Psoas muscle (tissue), 8 donors: ENCODE data around the gene CNTNAP2. TPM values are rescaled to one million over a fixed set of nuclear protein-coding genes. Genes with fewer than 3 reads are reported as not detected.
"Not testable (repeated sequence)": the region's sequence is repeated elsewhere in the genome, so short reads cannot be mapped to it uniquely, and the experiment has no call there.

Experiments used
- ATAC-seq, 4 donors: fragments of 200-7000 bp; cut with Tn5 transposase; one replicate each; pipeline ENCODE4 v1.9.1; 2020; ENCODE audit warnings: moderate library complexity in 3 of 4, mild to moderate bottlenecking in 2 of 4
- DNase-seq, 2 donors: peaks; one replicate each; pipeline ENCODE4 v3.0.0-alpha.2; 2020
- H3K27ac ChIP-seq: fragments of 200-600 bp; one replicate; pipeline ENCODE4 v1.8.0; 2022
- H3K27me3 ChIP-seq, 3 donors: fragments of 200-600 bp in 1 of 3; one replicate each; pipeline versions ENCODE4 v1.6.1 to v1.8.0; 2013 to 2022; ENCODE audit warnings: low read length in 2 of 3, mild to moderate bottlenecking in 2 of 3, moderate library complexity in 1 of 3; ENCODE audit not compliant: insufficient read depth in 3 of 3
- H3K36me3 ChIP-seq, 2 donors: fragments of 200-600 bp in 1 of 2; one replicate each; pipeline versions ENCODE4 v1.6.1 to v1.8.0; 2013 to 2022; ENCODE audit warnings: low read depth in 1 of 2, mild to moderate bottlenecking in 1 of 2, moderate library complexity in 1 of 2; ENCODE audit not compliant: insufficient read depth in 1 of 2
- H3K4me1 ChIP-seq: fragments of 200-600 bp; one replicate; pipeline ENCODE4 v1.8.0; 2022
- H3K4me3 ChIP-seq: fragments of 200-600 bp; one replicate; pipeline ENCODE4 v1.8.0; 2022; ENCODE audit warnings: mild to moderate bottlenecking
- H3K9me3 ChIP-seq: fragments of 200-600 bp; one replicate; pipeline ENCODE4 v1.8.0; 2022
- WGBS, 3 donors: extraction: QIAGEN DNeasy Blood & Tissue Kit; methylation state at CpG; one replicate each; pipeline versions ENCODE4 v1.1.6 to v1.1.7; 2013; 5-methylcytosine and 5-hydroxymethylcytosine counted together
- intact Hi-C, 2 donors: fragments of 100-400 bp; cut with DNase I; formaldehyde crosslinking; loops; one replicate each; pipeline versions ENCODE4 v1.11.0 to v1.14.2; 2022
- polyA plus RNA-seq, 3 donors: library from polyadenylated mRNA; stranded (reverse); fragments of 200-250 nt; gene quantifications; one replicate each; pipeline ENCODE4 v1.2.3, GENCODE V29; 2013
- total RNA-seq, 4 donors: library from RNA; stranded (reverse); fragmentation: NEBNext Ultra II Directional in 2 of 4; extraction: Animal tissue kit (Norgen Biotek cat#: 25700) in 2 of 4; gene quantifications; one replicate each; pipeline versions ENCODE4 v1.2.1 to v1.2.4, GENCODE V29; 2021 to 2023
- TF ChIP-seq, protein P1 (sequence below): fragments of 200-600 bp; IDR thresholded peaks from one replicate; pipeline ENCODE4 v1.8.0; 2022; ENCODE audit warnings: antibody characterized with exemption
- donor health status: healthy with polysubstance abuse.
- donor health status: DM: no; HTN: no; CAD: no; lungs with moderate emphysema.
- donor health status: Bipolar disorder and iron deficiency.
- donor health status: healthy.
- donor health status: DM: yes; HTN: yes; CAD: no.
- donor health status: DM: no; HTN: no; CAD: no.
- donor health status: DM: no; HTN: no; CAD: no.
- donor health status: DM: yes; HTN: yes; CAD: no.

The CNTNAP2 gene
- total and polyA plus RNA-seq, 7 donors: 0.01 to 0.13 TPM; not detected in 5

DNA sequence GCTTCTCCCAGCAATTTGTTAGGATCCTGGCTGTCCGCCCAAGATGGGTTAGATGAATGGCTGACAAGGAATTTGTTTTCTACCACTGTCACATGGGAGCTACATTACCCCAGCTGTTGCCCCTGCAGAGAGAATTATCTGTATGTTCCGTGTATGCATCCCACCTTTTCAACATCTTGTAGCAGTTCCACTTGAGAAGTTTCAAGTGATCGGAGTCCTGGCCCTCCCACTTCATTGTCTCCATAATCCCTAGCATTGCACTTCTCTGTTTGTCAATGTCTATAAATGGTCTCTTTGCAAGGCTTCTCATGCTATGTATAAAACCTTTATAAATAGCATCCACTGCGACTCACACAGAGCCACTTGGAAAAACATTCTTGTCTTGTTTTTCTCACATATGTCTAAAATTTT, 972.5 kb downstream of the CNTNAP2 start:
- TF ChIP-seq, protein P1, sequence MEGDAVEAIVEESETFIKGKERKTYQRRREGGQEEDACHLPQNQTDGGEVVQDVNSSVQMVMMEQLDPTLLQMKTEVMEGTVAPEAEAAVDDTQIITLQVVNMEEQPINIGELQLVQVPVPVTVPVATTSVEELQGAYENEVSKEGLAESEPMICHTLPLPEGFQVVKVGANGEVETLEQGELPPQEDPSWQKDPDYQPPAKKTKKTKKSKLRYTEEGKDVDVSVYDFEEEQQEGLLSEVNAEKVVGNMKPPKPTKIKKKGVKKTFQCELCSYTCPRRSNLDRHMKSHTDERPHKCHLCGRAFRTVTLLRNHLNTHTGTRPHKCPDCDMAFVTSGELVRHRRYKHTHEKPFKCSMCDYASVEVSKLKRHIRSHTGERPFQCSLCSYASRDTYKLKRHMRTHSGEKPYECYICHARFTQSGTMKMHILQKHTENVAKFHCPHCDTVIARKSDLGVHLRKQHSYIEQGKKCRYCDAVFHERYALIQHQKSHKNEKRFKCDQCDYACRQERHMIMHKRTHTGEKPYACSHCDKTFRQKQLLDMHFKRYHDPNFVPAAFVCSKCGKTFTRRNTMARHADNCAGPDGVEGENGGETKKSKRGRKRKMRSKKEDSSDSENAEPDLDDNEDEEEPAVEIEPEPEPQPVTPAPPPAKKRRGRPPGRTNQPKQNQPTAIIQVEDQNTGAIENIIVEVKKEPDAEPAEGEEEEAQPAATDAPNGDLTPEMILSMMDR: no peak
- WGBS, 3 donors: 61 to 72% (median 62%) methylated on average over 4 of the region's 4 CpGs
- Histone ChIP-seq H3K27ac (no peak overlapping the region), H3K27me3 (no peaks in the 10 kb centered on the region), H3K4me1 (no peaks in the 10 kb centered on the region), H3K36me3 (no peaks in the 10 kb centered on the region), H3K9me3 (no peaks in the 10 kb centered on the region), H3K4me3 (no peak overlapping the region)
- DNase-seq (no peak), ATAC-seq (no peak)
- intact Hi-C loops: no loop called here

DNA sequence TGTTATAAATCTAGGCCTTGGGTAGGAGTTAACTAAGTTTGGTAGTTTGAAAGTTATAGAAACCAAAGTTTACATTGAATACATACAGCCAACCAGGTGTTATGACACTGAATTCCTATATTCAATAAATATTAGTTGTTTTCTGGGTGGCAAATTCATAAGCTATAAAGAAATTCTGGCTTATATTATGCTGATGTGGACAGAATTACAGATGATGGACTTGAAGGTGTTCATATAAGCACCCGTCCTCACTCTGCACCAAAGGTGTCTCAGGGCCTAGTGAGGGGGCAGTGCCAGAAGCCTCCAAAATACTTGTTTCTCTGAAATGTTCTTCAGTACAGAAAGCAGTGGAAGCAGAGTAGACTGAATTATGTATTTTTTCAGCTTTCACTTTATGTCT, 973.0 kb downstream of the CNTNAP2 start:
- H3K27ac ChIP-seq: no peak overlapping the region
- no peaks in the 10 kb centered on the region for H3K9me3 ChIP-seq
- H3K36me3 ChIP-seq: no peaks in the 10 kb centered on the region
- ATAC-seq (no peak), DNase-seq (no peak)
- TF ChIP-seq, protein P1: no peak
- intact Hi-C loops: no loop called here
- no peaks in the 10 kb centered on the region for H3K27me3 ChIP-seq
- no peaks in the 10 kb centered on the region for H3K4me1 ChIP-seq
- WGBS, 3 donors: 72 to 83% (median 72%) methylated on average over 1 of the region's 1 CpG
- H3K4me3 ChIP-seq: no peak overlapping the region

DNA sequence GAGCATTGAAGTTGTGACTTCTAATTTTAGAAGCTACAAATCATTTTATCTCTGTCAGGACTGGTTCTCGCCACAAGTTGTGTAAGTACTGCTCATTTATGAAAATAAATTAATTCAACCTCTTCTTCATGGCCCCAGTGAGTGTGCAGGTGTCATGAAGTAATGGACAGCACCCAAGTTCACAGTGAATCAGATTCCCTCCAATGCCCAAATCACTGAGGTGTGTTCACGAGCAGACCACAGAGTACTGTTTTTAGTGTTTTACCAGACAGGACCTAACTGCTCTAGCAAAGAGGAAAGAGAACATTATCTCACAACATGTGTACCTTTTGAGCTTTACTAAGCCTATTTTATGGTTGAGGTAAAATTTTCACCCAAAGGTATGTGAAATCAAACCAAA, 980.0 kb downstream of the CNTNAP2 start:
- H3K4me1 ChIP-seq: no peaks in the 10 kb centered on the region

DNA sequence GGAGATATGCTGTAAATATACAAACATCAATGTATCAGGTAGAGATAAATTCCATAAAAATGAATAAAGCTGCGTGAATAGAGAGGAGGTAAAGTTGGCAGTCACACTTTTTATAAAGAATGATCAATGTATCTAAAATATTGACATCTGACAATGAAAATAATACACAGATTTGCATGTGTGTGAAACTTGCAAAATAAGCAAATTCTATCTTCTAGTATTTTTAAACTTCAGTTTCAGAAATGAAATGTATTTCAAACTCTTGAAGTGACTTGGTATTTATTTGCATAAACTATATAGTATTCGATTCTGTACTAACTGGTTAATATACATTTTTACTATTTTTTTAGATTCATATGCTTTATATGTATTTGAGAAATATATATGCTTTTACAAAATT, 986.6 kb downstream of the CNTNAP2 start:
- ATAC-seq (no peak), DNase-seq (no peak)
- intact Hi-C loops: no loop called here
- 49 to 62% (median 57%) methylated on average over 2 of the region's 2 CpGs for WGBS, 3 donors
- H3K4me1 ChIP-seq: no peaks in the 10 kb centered on the region
- H3K4me3 ChIP-seq: no peak overlapping the region
- H3K9me3 ChIP-seq: no peaks in the 10 kb centered on the region
- no peaks in the 10 kb centered on the region for H3K27me3 ChIP-seq
- no peak overlapping the region for H3K27ac ChIP-seq
- TF ChIP-seq, protein P1: no peak
- no peaks in the 10 kb centered on the region for H3K36me3 ChIP-seq

More for the DNA sequence above, 980.0 kb downstream of the CNTNAP2 start:
- no peaks in the 10 kb centered on the region for H3K27me3 ChIP-seq
- no peak overlapping the region for H3K4me3 ChIP-seq
- no peaks in the 10 kb centered on the region for H3K9me3 ChIP-seq
- ATAC-seq (no peak), DNase-seq (no peak)
- 75 to 87% (median 78%) methylated on average over 2 of the region's 2 CpGs for WGBS, 3 donors
- no peaks in the 10 kb centered on the region for H3K36me3 ChIP-seq
- H3K27ac ChIP-seq: no peak overlapping the region
- TF ChIP-seq, protein P1: no peak
- intact Hi-C loops: no loop called here

DNA sequence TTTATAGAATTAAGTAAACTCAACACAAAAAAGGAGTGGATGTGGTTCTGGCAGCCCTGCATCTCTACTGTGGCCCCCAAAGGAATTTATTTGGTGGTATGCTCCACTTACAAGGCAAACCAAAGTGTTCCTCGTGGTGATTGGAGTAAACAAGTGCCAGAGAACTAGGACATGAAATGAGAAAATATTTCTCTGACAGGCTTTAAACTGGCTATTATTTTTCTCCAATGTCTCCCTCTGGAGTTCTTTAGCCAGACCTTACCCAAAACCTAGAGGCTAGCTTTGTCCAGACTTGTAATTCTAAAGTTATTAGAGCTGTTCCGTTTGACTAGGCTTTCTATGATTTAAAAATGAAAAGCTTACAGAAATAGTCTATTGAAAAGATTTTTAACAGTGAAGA, 990.1 kb downstream of the CNTNAP2 start:
- Histone ChIP-seq H3K27ac (no peak overlapping the region), H3K36me3 (no peaks in the 10 kb centered on the region), H3K4me1 (no peaks in the 10 kb centered on the region), H3K27me3 (no peaks in the 10 kb centered on the region), H3K4me3 (no peak overlapping the region), H3K9me3 (no peaks in the 10 kb centered on the region)
- TF ChIP-seq, protein P1: no peak
- intact Hi-C loops: no loop called here
- DNase-seq: no peak
- 27 to 35% (median 33%) methylated on average over 2 of the region's 2 CpGs for WGBS, 3 donors
- ATAC-seq: no peak

DNA sequence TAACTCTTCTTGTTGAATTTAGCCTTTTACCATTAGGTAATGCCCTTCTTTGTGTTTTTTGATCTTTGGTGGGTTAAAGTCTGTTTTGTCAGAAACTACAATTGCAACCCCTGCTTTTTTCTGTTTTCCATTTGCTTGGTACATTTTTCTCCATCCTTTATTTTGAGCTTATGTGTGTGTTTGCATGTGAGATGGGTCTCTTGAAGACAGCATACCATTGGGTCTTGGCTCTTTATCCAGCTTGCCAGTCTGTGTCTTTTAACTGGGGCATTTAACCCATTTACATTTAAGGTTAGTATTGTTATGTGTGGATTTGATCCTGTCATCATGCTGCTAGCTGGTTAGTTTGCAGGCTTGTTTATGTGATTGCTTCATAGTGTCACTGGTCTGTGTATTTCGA, 997.9 kb downstream of the CNTNAP2 start:
- ATAC-seq, H3K36me3 ChIP-seq, H3K4me1 ChIP-seq, H3K4me3 ChIP-seq, H3K9me3 ChIP-seq, H3K27ac ChIP-seq, H3K27me3 ChIP-seq, DNase-seq, intact Hi-C loops: not testable (repeated sequence)
- WGBS, 3 donors: 76 to 88% (median 76%) methylated on average over 1 of the region's 1 CpG
